GM23248 (cell line): Measurements from ENCODE around the gene CLCN4.

ENCODE experiments used
- EZH2 ChIP-seq: fragments of 200-600 bp; sonication (generic); IDR thresholded peaks from 2 replicates; pipeline ENCODE4 v1.6.1; 2018; ENCODE audit warnings: antibody characterized with exemption, mild to moderate bottlenecking; ENCODE audit not compliant: insufficient read depth, poor library complexity, severe bottlenecking
- EZH2phosphoT487 ChIP-seq: fragments of 200-600 bp; sonication (generic); IDR thresholded peaks from 2 replicates; pipeline ENCODE4 v1.6.1; 2018; ENCODE audit warnings: antibody characterized with exemption, moderate library complexity, mild to moderate bottlenecking, low read depth; ENCODE audit not compliant: insufficient read depth

GRCh38 chrX:10157543-10157942, 768 bp downstream of the CLCN4 start:
- no peak for TF ChIP-seq EZH2phosphoT487
- no peak for TF ChIP-seq EZH2
